GM12892 (cell line): ENCODE results near the gene PES1.
"Not testable (repeated sequence)": the region's sequence is repeated elsewhere in the genome, so short reads cannot be mapped to it uniquely, and the experiment has no call there.

ENCODE experiments used
- DNase-seq: peaks from one replicate; pipeline ENCODE4 v3.0.0; 2011; ENCODE audit not compliant: insufficient read length
- FAIRE-seq: peaks from 2 replicates; lab custom pipeline; 2011; peaks lifted over from hg19 to GRCh38; lab: Jason Lieb, UNC
- POLR2A ChIP-seq: IDR thresholded peaks from 2 replicates; pipeline ENCODE4 v1.6.1; 2011; ENCODE audit warnings: low read depth, low read length, control low read depth
- POLR2AphosphoS5 ChIP-seq: IDR thresholded peaks from 2 replicates; pipeline ENCODE4 v1.6.1; 2011; ENCODE audit warnings: low read depth, low read length, control low read depth
- TAF1 ChIP-seq: IDR thresholded peaks from 2 replicates; pipeline ENCODE4 v1.6.1; 2011; ENCODE audit warnings: low read depth, mild to moderate bottlenecking, control low read depth, low read length, borderline replicate concordance

PES1 gene

GRCh38 chr22:30606455-30607299, 15.0 kb upstream of the PES1 start, which contains the start of gene TCN2:
TCN2 (plus strand) TSS chr22:30607174; CDS start chr22:30607332, 158 bp downstream.
- TF ChIP-seq POLR2A, result 0 out of 2 replicates have a peak, but pooled peaks have one; percentile 18
- TF ChIP-seq TAF1, result no peak
- no peak for DNase-seq
- peak; percentile 72 for FAIRE-seq

GRCh38 chr22:30605449-30606110, 13.9 kb upstream of the PES1 start:
- TF ChIP-seq POLR2A (no peak), TAF1 (no peak), POLR2AphosphoS5 (no peak)
- DNase-seq (no peak), FAIRE-seq (peak; percentile 68)

- FAIRE-seq (no peak), DNase-seq (no peak)
- TF ChIP-seq POLR2AphosphoS5 (no peak), POLR2A (no peak), TAF1 (no peak)
Measured at GRCh38 chr22:30604723-30605122, 13.0 kb upstream of the PES1 start.

GRCh38 chr22:30603801-30604200, 12.1 kb upstream of the PES1 start:
- TF ChIP-seq POLR2A, result no peak
- no peak for TF ChIP-seq POLR2AphosphoS5
- TF ChIP-seq TAF1, result no peak
- FAIRE-seq (no peak), DNase-seq (no peak)

GRCh38 chr22:30602049-30602448, 10.3 kb upstream of the PES1 start:
- TF ChIP-seq POLR2AphosphoS5 (no peak), POLR2A (no peak), TAF1 (no peak)
- DNase-seq, result no peak
- no peak for FAIRE-seq

GRCh38 chr22:30601464-30601863, 9.8 kb upstream of the PES1 start:
- TF ChIP-seq TAF1 (no peak), POLR2A (no peak), POLR2AphosphoS5 (no peak)
- DNase-seq (no peak), FAIRE-seq (no peak)

- FAIRE-seq (no peak), DNase-seq (no peak)
- TF ChIP-seq POLR2AphosphoS5, result no peak
- no peak for TF ChIP-seq TAF1
- no peak for TF ChIP-seq POLR2A
Measured at GRCh38 chr22:30600921-30601320, 9.2 kb upstream of the PES1 start.

GRCh38 chr22:30598986-30599385, 7.3 kb upstream of the PES1 start:
- FAIRE-seq (no peak), DNase-seq (no peak)
- TF ChIP-seq POLR2AphosphoS5 (no peak), POLR2A (no peak), TAF1 (no peak)

GRCh38 chr22:30596886-30597285, 5.2 kb upstream of the PES1 start:
- FAIRE-seq (no peak), DNase-seq (no peak)
- TF ChIP-seq TAF1 (no peak), POLR2AphosphoS5 (no peak), POLR2A (no peak)

- TF ChIP-seq POLR2AphosphoS5 (no peak), TAF1 (no peak), POLR2A (no peak)
- FAIRE-seq (no peak), DNase-seq (no peak)
Measured at GRCh38 chr22:30596199-30596598, 4.5 kb upstream of the PES1 start.

- not testable (repeated sequence) for FAIRE-seq, DNase-seq
Measured at GRCh38 chr22:30592360-30592713, 627 bp upstream of the PES1 start.

GRCh38 chr22:30591191-30591587, 521 bp downstream of the PES1 start:
- DNase-seq, result no peak
- TF ChIP-seq POLR2AphosphoS5, result peak; percentile 40; the same call in 1 of the 2 replicates
- TF ChIP-seq POLR2A, result no peak; the same call in 1 of the 2 replicates
- FAIRE-seq, result no peak
